Subcutaneous abdominal adipose tissue (tissue), 5 donors: ENCODE measurements around the gene HSPA8.
"Not testable (repeated sequence)": the region's sequence is repeated elsewhere in the genome, so short reads cannot be mapped to it uniquely, and the experiment has no call there.

ENCODE experiments used
- H3K27ac ChIP-seq: one replicate; pipeline ENCODE4 v1.7.0; 2013; ENCODE audit warnings: low read depth, mild to moderate bottlenecking, inconsistent platforms, low read length, moderate library complexity
- H3K27me3 ChIP-seq, 5 donors: one replicate each; pipeline ENCODE4 v1.7.0; 2013; ENCODE audit warnings: low read length in 5 of 5, inconsistent platforms in 1 of 5; ENCODE audit not compliant: control insufficient read depth in 5 of 5, insufficient read depth in 4 of 5
- H3K36me3 ChIP-seq, 5 donors: one replicate each; pipeline ENCODE4 v1.7.0; 2013; ENCODE audit warnings: low read length in 5 of 5; ENCODE audit not compliant: control insufficient read depth in 5 of 5, insufficient read depth in 5 of 5
- H3K4me1 ChIP-seq, 5 donors: one replicate each; pipeline ENCODE4 v1.7.0; 2013; ENCODE audit warnings: low read length in 5 of 5, mild to moderate bottlenecking in 3 of 5, moderate library complexity in 1 of 5; ENCODE audit not compliant: control insufficient read depth in 5 of 5, insufficient read depth in 5 of 5
- H3K4me3 ChIP-seq, 5 donors: one replicate each; pipeline ENCODE4 v1.7.0; 2013; ENCODE audit warnings: low read length in 5 of 5, low read depth in 1 of 5
- H3K9ac ChIP-seq, 5 donors: one replicate each; pipeline ENCODE4 v1.7.0; 2013; ENCODE audit warnings: low read length in 5 of 5, mild to moderate bottlenecking in 4 of 5, moderate library complexity in 3 of 5
- H3K9me3 ChIP-seq, 5 donors: one replicate each; pipeline ENCODE4 v1.7.0; 2013; ENCODE audit warnings: low read length in 5 of 5; ENCODE audit not compliant: control insufficient read depth in 5 of 5
- donor health status: healthy.
- donor health status: healthy.
- donor health status: healthy.
- donor health status: healthy.
- donor health status: healthy.

The HSPA8 gene

DNA sequence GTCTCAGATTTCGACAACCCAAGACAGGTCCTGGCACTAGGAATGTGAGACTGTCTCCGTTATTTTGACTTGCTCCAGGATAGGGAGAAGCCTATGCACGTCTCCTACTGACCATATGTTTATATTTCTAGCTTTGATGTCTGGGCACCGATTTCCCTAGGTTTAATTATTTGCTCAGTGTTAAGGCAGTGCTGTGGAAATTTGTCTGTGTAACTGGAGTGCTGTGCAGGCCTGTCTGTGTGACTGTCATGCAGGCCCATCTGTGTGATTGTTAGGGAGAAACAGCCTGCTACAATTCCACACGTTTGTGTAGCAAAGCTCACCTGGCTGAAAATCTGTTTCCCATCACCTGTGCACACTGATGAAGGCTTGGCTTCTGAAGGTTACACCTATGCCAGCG lies 29.6 kb upstream of the HSPA8 start:
- Histone ChIP-seq H3K27ac (no peak overlapping the region), H3K4me3 (no peak overlapping the region), H3K36me3 (peaks cover 4 to 23% (median 20%) of the 10 kb centered on the region in 5 donors), H3K9me3 (no peaks in the 10 kb centered on the region), H3K9ac (no peak overlapping the region), H3K4me1 (peaks cover 0 to 1% (median 0%) of the 10 kb centered on the region in 5 donors), H3K27me3 (no peaks in the 10 kb centered on the region)

DNA sequence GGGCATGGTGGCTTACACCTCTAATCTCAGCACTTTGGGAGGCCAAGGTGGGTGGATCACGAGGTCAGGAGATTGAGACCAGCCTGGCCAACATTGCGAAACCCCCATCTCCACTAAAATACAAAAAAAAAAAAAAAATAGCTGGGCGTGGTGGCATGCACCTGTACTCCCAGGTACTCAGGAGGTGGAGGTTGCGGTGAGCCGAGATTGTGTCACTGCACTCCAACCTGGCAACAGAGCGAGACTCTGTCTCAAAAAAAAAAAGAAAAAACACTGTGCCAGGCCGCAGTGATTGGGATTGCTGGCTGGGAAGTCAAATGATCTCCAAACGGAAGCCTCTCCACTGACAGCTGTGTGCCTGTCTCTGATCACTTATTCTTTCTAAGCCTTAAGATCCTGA lies 28.2 kb upstream of the HSPA8 start:
- H3K4me3 ChIP-seq, H3K9me3 ChIP-seq, H3K9ac ChIP-seq, H3K27me3 ChIP-seq, H3K4me1 ChIP-seq, H3K27ac ChIP-seq: not testable (repeated sequence)
- peaks cover 3 to 11% (median 10%) of the 10 kb centered on the region in 5 donors for H3K36me3 ChIP-seq

DNA sequence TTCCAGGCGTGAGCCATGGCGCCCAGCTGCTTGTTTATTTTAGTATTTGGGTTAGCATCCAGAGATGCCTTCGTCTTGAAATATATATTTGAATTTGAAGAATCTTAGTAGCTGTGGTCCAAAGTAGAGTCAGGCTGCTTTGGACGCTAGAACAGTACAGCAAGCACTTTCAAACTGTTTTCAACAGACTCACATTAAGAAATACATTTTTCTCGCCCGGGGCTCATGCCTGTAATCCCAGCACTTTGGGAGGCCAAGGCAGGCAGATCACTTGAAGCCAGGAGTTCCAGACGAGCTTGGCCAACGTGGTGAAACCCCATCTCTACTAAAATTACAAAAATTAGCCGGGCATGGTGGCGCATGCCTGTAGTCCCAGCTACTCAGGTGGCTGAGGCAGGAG lies 27.0 kb upstream of the HSPA8 start:
- H3K9ac ChIP-seq, H3K27me3 ChIP-seq, H3K4me3 ChIP-seq, H3K27ac ChIP-seq, H3K9me3 ChIP-seq: not testable (repeated sequence)
- H3K4me1 ChIP-seq: peaks cover 0 to 10% (median 2%) of the 10 kb centered on the region in 5 donors
- H3K36me3 ChIP-seq: peaks cover 4 to 15% (median 13%) of the 10 kb centered on the region in 5 donors

DNA sequence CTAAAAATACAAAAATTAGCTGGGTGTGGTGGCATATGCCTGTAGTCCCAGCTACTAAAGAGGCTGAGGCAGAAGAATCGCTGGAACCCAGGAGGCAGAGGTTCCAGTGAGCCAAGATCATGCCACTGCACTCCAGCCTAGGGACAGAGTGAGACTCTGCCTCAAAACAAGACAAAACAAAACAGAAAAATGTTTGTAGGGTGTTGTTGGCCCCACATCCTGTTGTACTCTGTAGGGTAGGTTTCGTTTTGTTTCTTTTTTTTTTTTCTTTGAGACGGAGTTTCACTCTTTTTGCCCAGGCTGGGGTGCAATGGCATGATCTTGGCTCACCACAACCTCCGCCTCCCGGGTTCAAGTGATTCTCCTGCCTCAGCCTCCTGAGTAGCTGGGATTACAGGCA lies 25.7 kb upstream of the HSPA8 start:
- not testable (repeated sequence) for H3K4me3 ChIP-seq, H3K9me3 ChIP-seq, H3K27ac ChIP-seq, H3K27me3 ChIP-seq, H3K9ac ChIP-seq
- H3K4me1 ChIP-seq: peaks cover 0 to 15% (median 12%) of the 10 kb centered on the region in 5 donors
- peaks cover 4 to 15% (median 14%) of the 10 kb centered on the region in 5 donors for H3K36me3 ChIP-seq

DNA sequence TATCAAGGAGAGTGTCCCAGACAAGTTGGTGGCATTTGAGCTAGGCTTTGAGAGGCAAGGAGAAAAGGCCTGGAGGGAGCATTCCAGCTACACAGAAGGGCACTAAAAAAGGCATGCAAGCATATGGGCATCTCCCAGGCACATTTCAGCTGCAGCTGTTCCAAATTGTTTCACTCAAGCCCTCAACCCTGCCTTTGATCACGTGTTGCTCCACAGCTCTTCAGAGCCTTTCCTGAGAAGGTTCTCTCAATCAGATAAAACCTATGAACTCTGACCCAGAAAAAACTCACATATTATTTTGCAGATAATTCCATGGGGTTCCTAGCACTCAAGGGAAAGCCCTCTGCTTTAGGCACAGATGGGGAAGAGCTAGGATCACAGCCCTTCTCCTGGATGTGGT lies 24.4 kb upstream of the HSPA8 start:
- H3K9me3 ChIP-seq: no peaks in the 10 kb centered on the region
- peaks cover 2 to 20% (median 16%) of the 10 kb centered on the region in 5 donors for H3K36me3 ChIP-seq
- H3K9ac ChIP-seq: no peak overlapping the region
- H3K4me1 ChIP-seq: peaks cover 0 to 15% (median 12%) of the 10 kb centered on the region in 5 donors
- no peak overlapping the region for H3K4me3 ChIP-seq
- H3K27ac ChIP-seq: no peak overlapping the region
- H3K27me3 ChIP-seq: no peaks in the 10 kb centered on the region

DNA sequence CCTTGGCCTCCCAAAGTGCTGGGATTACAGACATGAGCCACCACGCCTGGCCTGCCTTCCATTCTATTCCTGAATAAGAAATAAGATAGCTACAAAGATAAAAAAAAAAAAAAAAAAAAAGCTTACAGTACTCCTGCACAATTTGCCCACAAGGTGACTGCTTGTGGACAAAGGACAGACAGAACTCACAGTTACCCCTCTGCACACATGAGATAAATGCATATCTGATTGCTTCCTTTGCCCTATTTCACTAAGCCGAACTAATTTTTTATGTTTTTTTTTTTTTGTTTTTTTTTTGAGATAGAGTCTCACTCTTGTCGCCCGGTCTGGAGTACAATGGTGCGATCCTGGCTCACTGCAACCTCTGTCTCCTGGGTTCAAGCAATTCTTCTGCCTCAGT lies 23.6 kb upstream of the HSPA8 start:
- Histone ChIP-seq H3K27ac (no peak overlapping the region), H3K4me3 (no peak overlapping the region)

DNA sequence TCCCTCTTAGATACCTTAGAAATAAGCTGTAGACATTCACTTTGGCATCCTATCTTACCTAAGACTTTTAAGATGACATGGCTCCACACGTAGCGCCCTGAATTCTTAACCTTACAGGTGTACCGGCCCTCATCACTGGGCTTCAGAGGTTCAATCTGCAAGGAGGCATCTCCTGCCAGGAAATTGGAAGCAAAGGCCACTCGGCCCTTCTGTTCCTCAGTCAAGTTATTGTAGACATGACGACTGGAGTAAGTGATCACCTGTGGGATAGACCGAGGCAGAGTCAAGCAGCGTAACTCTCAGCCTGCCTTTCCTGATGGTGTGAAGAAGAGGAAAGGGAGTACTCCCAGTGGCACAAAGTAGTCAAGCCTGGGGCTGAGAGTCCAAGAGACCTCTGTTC lies 22.5 kb upstream of the HSPA8 start:
- H3K27me3 ChIP-seq: no peaks in the 10 kb centered on the region
- peak overlapping the region; percentile 43 for H3K27ac ChIP-seq
- H3K4me3 ChIP-seq: no peak overlapping the region
- H3K9ac ChIP-seq: no peak overlapping the region
- H3K9me3 ChIP-seq: no peaks in the 10 kb centered on the region
- H3K4me1 ChIP-seq: peaks cover 0 to 15% (median 12%) of the 10 kb centered on the region in 5 donors
- H3K36me3 ChIP-seq: peaks cover 2 to 26% (median 18%) of the 10 kb centered on the region in 5 donors

More for the DNA sequence above, 23.6 kb upstream of the HSPA8 start:
- Histone ChIP-seq H3K4me1 (peaks cover 0 to 15% (median 12%) of the 10 kb centered on the region in 5 donors), H3K27me3 (no peaks in the 10 kb centered on the region), H3K9ac (no peak overlapping the region), H3K9me3 (no peaks in the 10 kb centered on the region), H3K36me3 (peaks cover 2 to 21% (median 15%) of the 10 kb centered on the region in 5 donors)

DNA sequence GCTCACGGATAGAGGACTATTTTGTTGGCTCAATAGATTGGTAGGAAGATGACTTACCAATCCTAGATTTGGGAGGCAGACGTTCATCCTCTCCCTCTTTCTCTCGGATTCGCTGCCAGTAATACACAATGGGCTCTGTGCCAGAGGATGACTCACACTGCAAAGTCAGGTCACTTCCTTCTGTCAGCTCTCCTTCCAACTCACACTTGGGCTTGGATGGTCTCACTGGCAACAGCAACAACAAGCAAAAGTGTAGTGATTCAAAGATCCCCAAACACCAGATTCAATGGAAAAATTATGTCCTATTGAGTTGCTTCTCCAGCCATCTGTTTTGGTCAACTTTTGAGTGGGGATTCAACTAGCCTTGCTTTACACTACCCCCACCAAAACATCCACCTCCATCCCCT lies 21.7 kb upstream of the HSPA8 start:
- no peak overlapping the region for H3K9ac ChIP-seq
- no peaks in the 10 kb centered on the region for H3K9me3 ChIP-seq
- no peaks in the 10 kb centered on the region for H3K27me3 ChIP-seq
- no peak overlapping the region for H3K4me3 ChIP-seq
- H3K4me1 ChIP-seq: peaks cover 0 to 15% (median 12%) of the 10 kb centered on the region in 5 donors
- H3K27ac ChIP-seq: peak overlapping the region; percentile 43
- H3K36me3 ChIP-seq: peaks cover 2 to 26% (median 18%) of the 10 kb centered on the region in 5 donors

DNA sequence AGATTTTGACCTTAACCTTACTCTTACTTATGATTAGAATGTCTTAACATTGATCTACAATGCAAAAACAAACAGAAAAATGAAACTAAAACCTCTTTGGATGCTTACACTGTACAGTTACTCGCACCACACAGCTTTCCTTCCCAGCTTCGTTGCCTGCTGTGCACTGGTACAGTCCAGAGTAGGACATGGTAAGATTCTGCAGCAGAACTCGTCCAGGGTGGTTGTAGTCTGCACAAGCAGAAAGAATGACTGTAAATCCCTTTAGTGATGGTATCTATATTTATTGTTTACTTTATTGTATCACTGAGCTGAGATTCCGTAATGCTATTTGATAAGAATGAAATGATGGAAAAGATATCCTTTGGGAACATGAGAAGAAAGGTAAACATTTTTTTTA lies 21.0 kb upstream of the HSPA8 start:
- Histone ChIP-seq H3K4me3 (peak overlapping the region in 3 of 5 donors; percentile 11 to 34 (median 14)), H3K36me3 (peaks cover 2 to 26% (median 18%) of the 10 kb centered on the region in 5 donors), H3K27ac (peak overlapping the region; percentile 40), H3K9me3 (no peaks in the 10 kb centered on the region), H3K4me1 (peaks cover 0 to 15% (median 12%) of the 10 kb centered on the region in 5 donors), H3K9ac (peak overlapping the region in 1 of 5 donors; percentile 21), H3K27me3 (no peaks in the 10 kb centered on the region)

DNA sequence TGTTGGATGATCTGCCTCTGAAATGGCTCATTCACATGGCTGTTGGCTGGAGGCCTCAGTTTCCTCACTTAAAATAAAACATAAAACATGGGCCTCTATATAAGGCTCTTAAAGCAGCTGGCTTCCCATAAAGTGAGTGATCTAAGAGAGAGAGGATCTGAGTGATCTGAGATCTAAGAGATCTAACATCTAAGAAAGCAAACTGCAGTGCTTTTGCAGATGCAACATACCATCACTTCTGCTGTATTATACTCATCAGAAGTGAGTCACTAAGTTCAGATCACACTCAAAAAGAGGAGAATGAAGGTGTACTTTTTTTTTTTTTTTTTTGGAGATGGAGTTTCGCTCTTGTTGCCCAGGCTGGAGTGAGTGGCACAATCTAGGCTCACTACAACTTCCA lies 18.1 kb upstream of the HSPA8 start:
- Histone ChIP-seq H3K9ac (no peak overlapping the region), H3K4me1 (peaks cover 0 to 13% (median 10%) of the 10 kb centered on the region in 5 donors), H3K27me3 (no peaks in the 10 kb centered on the region), H3K4me3 (no peak overlapping the region), H3K27ac (no peak overlapping the region), H3K9me3 (no peaks in the 10 kb centered on the region), H3K36me3 (peaks cover 2 to 37% (median 21%) of the 10 kb centered on the region in 5 donors)
